ENCODE data around the gene IBSP.

The IBSP gene

DNA sequence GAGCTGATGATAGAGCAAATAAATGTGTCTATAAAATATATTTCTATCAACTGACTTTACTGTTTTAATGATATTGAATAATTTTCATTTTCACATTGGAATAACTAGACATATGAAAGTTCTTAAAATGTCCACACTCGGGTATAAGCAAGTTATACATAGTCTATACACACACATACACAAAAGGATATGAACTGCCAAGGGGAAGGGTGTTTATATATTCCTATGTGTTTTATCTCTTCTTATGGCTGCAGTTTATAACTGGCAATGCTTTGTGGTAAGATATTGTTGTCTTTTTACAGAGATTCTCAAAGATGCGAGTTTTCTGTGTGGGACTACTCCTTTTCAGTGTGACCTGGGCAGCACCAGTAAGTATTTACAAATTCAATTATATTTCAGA lies 35.0 kb downstream of the IBSP start:
- TF ChIP-seq POU2F2 (IDR thresholded peaks at IDR 0.05; ENCODE audit: low read depth, low read length) (no peak), TAF1 (IDR thresholded peaks at IDR 0.05; ENCODE audit: low read depth, low read length) (no peak), POLR2AphosphoS5 (IDR thresholded peaks at IDR 0.05; ENCODE audit: low read depth, low read length) (no peak), SPI1 (IDR thresholded peaks at IDR 0.05; ENCODE audit: low read depth, low read length) (no peak)
- FAIRE-seq (no peak), DNase-seq (ENCODE audit: insufficient read length, low spot score) (no peak)

DNA sequence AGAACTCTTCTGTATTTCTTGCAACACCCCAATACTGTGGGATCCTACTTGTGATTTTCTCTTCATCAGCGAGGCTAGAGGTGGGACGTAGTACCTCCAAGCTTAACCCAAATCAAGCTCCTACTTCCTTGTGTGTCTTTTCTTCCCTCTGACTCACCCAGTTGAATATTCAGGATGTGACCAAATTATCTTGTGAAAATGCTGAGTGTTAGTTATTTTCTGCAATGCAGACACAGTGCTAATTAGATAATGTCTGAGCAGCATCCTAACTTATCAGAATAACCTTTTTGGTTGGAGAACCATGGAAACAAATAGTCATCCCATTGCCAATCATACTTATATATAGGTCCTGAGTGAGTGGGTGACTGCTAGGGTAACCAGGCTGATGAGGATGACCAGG lies 35.8 kb downstream of the IBSP start:
- no peak for FAIRE-seq
- no peak for DNase-seq (ENCODE audit: insufficient read length, low spot score)
- TF ChIP-seq SPI1 (IDR thresholded peaks at IDR 0.05; ENCODE audit: low read depth, low read length) = no peak
- TF ChIP-seq POLR2AphosphoS5 (IDR thresholded peaks at IDR 0.05; ENCODE audit: low read depth, low read length) = no peak
- no peak for TF ChIP-seq PAX5 (IDR thresholded peaks at IDR 0.05; ENCODE audit: insufficient read depth, low read length, severe bottlenecking)
- no peak for TF ChIP-seq TAF1 (IDR thresholded peaks at IDR 0.05; ENCODE audit: low read depth, low read length)
- no peak for TF ChIP-seq POU2F2 (IDR thresholded peaks at IDR 0.05; ENCODE audit: low read depth, low read length)
- TF ChIP-seq POLR2A (IDR thresholded peaks at IDR 0.05; ENCODE audit: low read depth, low read length) = no peak

DNA sequence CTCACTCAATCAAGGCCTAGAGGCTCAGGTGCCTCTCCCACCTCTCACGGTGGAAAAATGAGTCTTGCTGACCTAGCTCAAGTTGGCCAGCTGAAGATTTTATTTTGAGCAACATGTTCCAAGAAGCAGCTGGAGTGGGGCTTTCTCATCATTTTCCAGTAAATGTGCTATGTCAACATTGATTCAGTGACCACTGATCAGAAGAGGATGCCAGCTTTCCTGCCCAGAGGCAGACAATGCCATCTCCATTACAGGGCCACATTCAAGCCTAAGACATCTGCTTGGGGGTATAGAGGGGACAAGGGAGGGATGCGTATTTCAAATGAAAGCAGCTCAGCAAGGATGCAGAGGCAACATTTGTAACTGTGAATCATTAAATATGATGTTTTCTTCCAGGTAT lies 36.4 kb downstream of the IBSP start:
- no peak for TF ChIP-seq POLR2A (IDR thresholded peaks at IDR 0.05; ENCODE audit: low read depth, low read length)
- TF ChIP-seq SPI1 (IDR thresholded peaks at IDR 0.05; ENCODE audit: low read depth, low read length) = no peak
- TF ChIP-seq POLR2AphosphoS5 (IDR thresholded peaks at IDR 0.05; ENCODE audit: low read depth, low read length) = no peak
- TF ChIP-seq PAX5 (IDR thresholded peaks at IDR 0.05; ENCODE audit: insufficient read depth, low read length, severe bottlenecking) = no peak
- no peak for TF ChIP-seq TAF1 (IDR thresholded peaks at IDR 0.05; ENCODE audit: low read depth, low read length)
- TF ChIP-seq POU2F2 (IDR thresholded peaks at IDR 0.05; ENCODE audit: low read depth, low read length) = no peak
- FAIRE-seq = no peak
- no peak for DNase-seq (ENCODE audit: insufficient read length, low spot score)

GRCh38 chr4:87838205-87838604 lies 38.9 kb downstream of the IBSP start:
- no peak for TF ChIP-seq POLR2AphosphoS5 (IDR thresholded peaks at IDR 0.05; ENCODE audit: low read depth, low read length)
- TF ChIP-seq SPI1 (IDR thresholded peaks at IDR 0.05; ENCODE audit: low read depth, low read length) = no peak
- TF ChIP-seq POLR2A (IDR thresholded peaks at IDR 0.05; ENCODE audit: low read depth, low read length) = no peak
- no peak for TF ChIP-seq TAF1 (IDR thresholded peaks at IDR 0.05; ENCODE audit: low read depth, low read length)
- TF ChIP-seq PAX5 (IDR thresholded peaks at IDR 0.05; ENCODE audit: insufficient read depth, low read length, severe bottlenecking) = no peak
- TF ChIP-seq POU2F2 (IDR thresholded peaks at IDR 0.05; ENCODE audit: low read depth, low read length) = no peak
- FAIRE-seq (no peak), DNase-seq (ENCODE audit: insufficient read length, low spot score) (no peak)

GRCh38 chr4:87838890-87839591 lies 39.7 kb downstream of the IBSP start:
- DNase-seq (ENCODE audit: insufficient read length, low spot score) (no peak), FAIRE-seq (no peak)
- no peak for TF ChIP-seq POU2F2 (IDR thresholded peaks at IDR 0.05; ENCODE audit: low read depth, low read length)
- no peak for TF ChIP-seq PAX5 (IDR thresholded peaks at IDR 0.05; ENCODE audit: insufficient read depth, low read length, severe bottlenecking)
- TF ChIP-seq POLR2AphosphoS5 (IDR thresholded peaks at IDR 0.05; ENCODE audit: low read depth, low read length) = no peak
- TF ChIP-seq POLR2A (IDR thresholded peaks at IDR 0.05; ENCODE audit: low read depth, low read length) = no peak
- no peak for TF ChIP-seq SPI1 (IDR thresholded peaks at IDR 0.05; ENCODE audit: low read depth, low read length)
- TF ChIP-seq TAF1 (IDR thresholded peaks at IDR 0.05; ENCODE audit: low read depth, low read length) = no peak

DNA sequence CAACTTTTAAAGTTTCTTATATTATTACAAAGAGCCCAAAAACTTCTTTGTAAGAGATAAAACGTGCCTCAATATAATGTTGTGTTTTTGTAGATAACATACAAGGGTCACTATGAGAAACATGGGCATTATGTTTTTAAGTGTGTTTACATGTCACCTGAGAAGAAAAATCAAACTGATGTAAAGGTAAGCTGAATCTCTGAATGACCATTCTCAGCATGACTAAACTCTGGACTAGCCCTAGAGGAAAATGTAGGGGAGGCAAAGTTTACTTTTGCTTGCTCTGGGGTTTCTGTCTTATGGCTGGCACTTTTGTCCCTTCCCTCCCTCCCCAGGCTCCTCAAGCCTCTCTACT lies 40.2 kb downstream of the IBSP start:
- peak; percentile 54 for FAIRE-seq
- DNase-seq (ENCODE audit: insufficient read length, low spot score) = no peak
- no peak for TF ChIP-seq POU2F2 (IDR thresholded peaks at IDR 0.05; ENCODE audit: low read depth, low read length)
- no peak for TF ChIP-seq SPI1 (IDR thresholded peaks at IDR 0.05; ENCODE audit: low read depth, low read length)
- no peak for TF ChIP-seq POLR2AphosphoS5 (IDR thresholded peaks at IDR 0.05; ENCODE audit: low read depth, low read length)
- TF ChIP-seq PAX5 (IDR thresholded peaks at IDR 0.05; ENCODE audit: insufficient read depth, low read length, severe bottlenecking) = no peak
- TF ChIP-seq TAF1 (IDR thresholded peaks at IDR 0.05; ENCODE audit: low read depth, low read length) = no peak
- TF ChIP-seq POLR2A (IDR thresholded peaks at IDR 0.05; ENCODE audit: low read depth, low read length) = no peak

DNA sequence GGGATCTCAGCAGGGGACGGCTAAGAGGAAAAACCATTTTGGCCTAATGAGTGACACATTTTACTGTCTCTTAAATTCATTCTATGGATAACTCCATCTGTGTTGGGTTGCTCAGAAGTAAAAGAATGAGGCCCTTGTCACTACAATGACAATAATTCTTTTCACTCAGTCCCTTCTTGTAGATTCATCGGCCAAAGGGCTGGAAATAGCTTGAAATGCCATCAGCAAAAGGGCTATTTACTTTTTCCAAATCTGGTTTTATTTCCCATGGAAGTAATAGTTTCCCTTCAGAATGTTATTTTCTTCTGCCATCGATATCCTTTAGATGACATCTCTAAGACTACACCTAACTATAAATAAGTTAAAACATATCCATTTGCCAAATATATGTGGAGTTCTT lies 40.8 kb downstream of the IBSP start:
- TF ChIP-seq POU2F2 (IDR thresholded peaks at IDR 0.05; ENCODE audit: low read depth, low read length) (no peak), PAX5 (IDR thresholded peaks at IDR 0.05; ENCODE audit: insufficient read depth, low read length, severe bottlenecking) (no peak), POLR2A (IDR thresholded peaks at IDR 0.05; ENCODE audit: low read depth, low read length) (no peak), POLR2AphosphoS5 (IDR thresholded peaks at IDR 0.05; ENCODE audit: low read depth, low read length) (no peak), SPI1 (IDR thresholded peaks at IDR 0.05; ENCODE audit: low read depth, low read length) (no peak), TAF1 (IDR thresholded peaks at IDR 0.05; ENCODE audit: low read depth, low read length) (no peak)
- DNase-seq (ENCODE audit: insufficient read length, low spot score) = no peak
- FAIRE-seq = no peak

DNA sequence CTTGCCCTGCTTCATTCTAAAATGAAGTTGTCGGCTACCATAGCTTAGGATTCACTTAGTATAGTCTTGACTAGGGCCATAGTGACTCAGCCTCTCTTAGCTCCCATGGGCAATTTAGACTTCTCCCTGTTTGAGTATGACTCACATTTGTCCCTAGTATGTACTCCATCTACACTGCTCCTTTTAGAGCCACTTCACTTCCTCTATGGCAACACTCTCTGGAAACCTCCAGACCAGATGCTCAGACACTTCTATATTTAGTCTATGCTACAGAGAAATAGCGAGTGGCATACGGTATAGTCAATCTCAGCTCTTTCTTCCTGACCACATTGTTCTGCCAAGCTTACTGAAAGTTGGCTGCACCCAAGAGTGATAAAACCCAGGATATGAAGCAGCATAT lies 44.6 kb downstream of the IBSP start:
- no peak for DNase-seq (ENCODE audit: insufficient read length, low spot score)
- no peak for FAIRE-seq
- TF ChIP-seq SPI1 (IDR thresholded peaks at IDR 0.05; ENCODE audit: low read depth, low read length) (no peak), POLR2AphosphoS5 (IDR thresholded peaks at IDR 0.05; ENCODE audit: low read depth, low read length) (no peak), POLR2A (IDR thresholded peaks at IDR 0.05; ENCODE audit: low read depth, low read length) (no peak), POU2F2 (IDR thresholded peaks at IDR 0.05; ENCODE audit: low read depth, low read length) (no peak), PAX5 (IDR thresholded peaks at IDR 0.05; ENCODE audit: insufficient read depth, low read length, severe bottlenecking) (no peak), TAF1 (IDR thresholded peaks at IDR 0.05; ENCODE audit: low read depth, low read length) (no peak)

DNA sequence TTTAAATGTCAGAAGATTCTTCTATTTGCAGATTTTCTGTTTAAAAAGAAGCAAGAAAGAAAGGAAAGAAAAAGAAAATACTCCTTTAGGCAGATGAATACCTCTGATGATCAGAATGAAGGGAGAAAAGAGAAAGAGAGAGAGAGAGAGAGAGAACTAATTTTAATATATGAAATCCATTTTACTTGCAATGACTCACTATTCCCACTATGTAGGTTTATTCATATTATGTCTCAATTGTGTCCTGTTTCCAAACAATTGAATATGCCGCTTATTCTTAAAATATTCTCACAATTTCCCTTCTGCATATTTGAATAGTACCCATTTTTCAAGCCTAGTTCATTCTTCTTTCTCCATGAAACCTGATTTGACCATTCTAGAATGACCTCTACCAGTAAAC lies 45.1 kb downstream of the IBSP start:
- TF ChIP-seq SPI1 (IDR thresholded peaks at IDR 0.05; ENCODE audit: low read depth, low read length) = no peak
- TF ChIP-seq POLR2A (IDR thresholded peaks at IDR 0.05; ENCODE audit: low read depth, low read length) = no peak
- no peak for TF ChIP-seq POLR2AphosphoS5 (IDR thresholded peaks at IDR 0.05; ENCODE audit: low read depth, low read length)
- TF ChIP-seq POU2F2 (IDR thresholded peaks at IDR 0.05; ENCODE audit: low read depth, low read length) = no peak
- TF ChIP-seq PAX5 (IDR thresholded peaks at IDR 0.05; ENCODE audit: insufficient read depth, low read length, severe bottlenecking) = no peak
- no peak for TF ChIP-seq TAF1 (IDR thresholded peaks at IDR 0.05; ENCODE audit: low read depth, low read length)
- FAIRE-seq = no peak
- DNase-seq (ENCODE audit: insufficient read length, low spot score) = no peak

DNA sequence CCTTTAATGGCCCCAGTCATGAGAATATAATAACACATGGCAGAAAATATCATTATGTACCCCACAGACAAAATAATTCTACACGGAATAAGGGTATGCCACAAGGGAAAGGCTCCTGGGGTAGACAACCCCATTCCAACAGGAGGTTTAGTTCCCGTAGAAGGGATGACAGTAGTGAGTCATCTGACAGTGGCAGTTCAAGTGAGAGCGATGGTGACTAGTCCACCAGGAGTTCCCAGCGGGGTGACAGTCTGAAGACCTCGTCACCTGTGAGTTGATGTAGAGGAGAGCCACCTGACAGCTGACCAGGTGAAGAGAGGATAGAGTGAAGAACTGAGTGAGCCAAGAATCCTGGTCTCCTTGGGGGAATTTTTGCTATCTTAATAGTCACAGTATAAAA lies 46.9 kb downstream of the IBSP start:
- no peak for FAIRE-seq
- no peak for TF ChIP-seq POLR2A (IDR thresholded peaks at IDR 0.05; ENCODE audit: low read depth, low read length)
- TF ChIP-seq PAX5 (IDR thresholded peaks at IDR 0.05; ENCODE audit: insufficient read depth, low read length, severe bottlenecking) = no peak
- no peak for TF ChIP-seq POLR2AphosphoS5 (IDR thresholded peaks at IDR 0.05; ENCODE audit: low read depth, low read length)
- TF ChIP-seq POU2F2 (IDR thresholded peaks at IDR 0.05; ENCODE audit: low read depth, low read length) = no peak
- no peak for TF ChIP-seq TAF1 (IDR thresholded peaks at IDR 0.05; ENCODE audit: low read depth, low read length)
- TF ChIP-seq SPI1 (IDR thresholded peaks at IDR 0.05; ENCODE audit: low read depth, low read length) = no peak
- no peak for DNase-seq (ENCODE audit: insufficient read length, low spot score)

All from GM12891 (cell line).